Jurkat, Clone E6-1 (cell line): ENCODE data around the gene NSD1.
A peak's percentile ranks its signal among the peaks of the same experiment; 100 is the strongest.
"Not testable (repeated sequence)": the region's sequence is repeated elsewhere in the genome, so short reads cannot be mapped to it uniquely, and the experiment has no call there.

ENCODE experiments used
- DNase-seq: peaks from one replicate; pipeline ENCODE4 v3.0.0-alpha.2; 2011; ENCODE audit warnings: low read depth, low spot score
- H3K4me3 ChIP-seq: 2 replicates; pipeline ENCODE4 v1.5.1; 2011; ENCODE audit warnings: mild to moderate bottlenecking, low read length, control low read depth, moderate library complexity

Gene NSD1

GRCh38 chr5:177332896-177333260 lies 199.3 kb downstream of the NSD1 start:
- DNase-seq: no peak
- no peak overlapping the region for H3K4me3 ChIP-seq

- DNase-seq: no peak
- no peak overlapping the region for H3K4me3 ChIP-seq
Observed at GRCh38 chr5:177333420-177334154, 200.0 kb downstream of the NSD1 start.

GRCh38 chr5:177334155-177334551 lies 200.6 kb downstream of the NSD1 start:
- no peak for DNase-seq

GRCh38 chr5:177334781-177335700 lies 201.5 kb downstream of the NSD1 start:
- no peak for DNase-seq
- no peak overlapping the region for H3K4me3 ChIP-seq

More at GRCh38 chr5:177334155-177334551, 200.6 kb downstream of the NSD1 start:
- H3K4me3 ChIP-seq: no peak overlapping the region

- no peak for DNase-seq
- no peak overlapping the region for H3K4me3 ChIP-seq
Observed at GRCh38 chr5:177335701-177336065, 202.1 kb downstream of the NSD1 start.

GRCh38 chr5:177336112-177336511 lies 202.5 kb downstream of the NSD1 start:
- DNase-seq: peak; percentile 48
- no peak overlapping the region for H3K4me3 ChIP-seq

GRCh38 chr5:177336603-177337494 lies 203.3 kb downstream of the NSD1 start:
- H3K4me3 ChIP-seq: no peak overlapping the region
- no peak for DNase-seq

- no peak for DNase-seq
- H3K4me3 ChIP-seq: no peak overlapping the region
Observed at GRCh38 chr5:177338251-177339106, 204.9 kb downstream of the NSD1 start.

- DNase-seq: no peak
- no peak overlapping the region for H3K4me3 ChIP-seq
Observed at GRCh38 chr5:177339107-177339638, 205.6 kb downstream of the NSD1 start.

GRCh38 chr5:177343000-177343399 lies 209.4 kb downstream of the NSD1 start:
- H3K4me3 ChIP-seq, DNase-seq: not testable (repeated sequence)

- no peak overlapping the region for H3K4me3 ChIP-seq
- DNase-seq: no peak
Observed at GRCh38 chr5:177343777-177344176, 210.2 kb downstream of the NSD1 start.

GRCh38 chr5:177344891-177345290 lies 211.3 kb downstream of the NSD1 start:
- H3K4me3 ChIP-seq: no peak overlapping the region
- DNase-seq: no peak

GRCh38 chr5:177346820-177347219 lies 213.2 kb downstream of the NSD1 start:
- no peak overlapping the region for H3K4me3 ChIP-seq
- DNase-seq: no peak

GRCh38 chr5:177347699-177348098 lies 214.1 kb downstream of the NSD1 start:
- DNase-seq: no peak
- H3K4me3 ChIP-seq: no peak overlapping the region

GRCh38 chr5:177349362-177349647 lies 215.7 kb downstream of the NSD1 start:
- H3K4me3 ChIP-seq: no peak overlapping the region
- DNase-seq: no peak

- no peak for DNase-seq
- no peak overlapping the region for H3K4me3 ChIP-seq
Observed at GRCh38 chr5:177349762-177350161, 216.2 kb downstream of the NSD1 start.
